AG04449 (cell line): ENCODE results near the gene TTC34.

Source experiments
- CTCF ChIA-PET: fragments of 350-600 bp; formaldehyde crosslinking; extraction: SDS; loops from one replicate; lab custom pipeline; 2021; ENCODE audit warnings: antibody characterized with exemption; lab: Yijun Ruan, JAX
- POLR2A ChIA-PET: fragments of 400-600, 350-600 bp; formaldehyde crosslinking; extraction: SDS; loops from one replicate; lab custom pipeline; 2020; ENCODE audit warnings: antibody characterized with exemption, inconsistent platforms; lab: Yijun Ruan, JAX
- DNase-seq: peaks from one replicate; pipeline ENCODE4 v3.0.0-alpha.2; 2010; ENCODE audit warnings: low read depth, low spot score
- H3K4me3 ChIP-seq: 2 replicates; pipeline ENCODE4 v1.5.1; 2011; ENCODE audit warnings: low read depth, mild to moderate bottlenecking, control low read depth, low read length
- CTCF ChIP-seq: IDR thresholded peaks from one replicate; pipeline ENCODE4 v1.5.1; 2011; ENCODE audit warnings: mild to moderate bottlenecking, moderate library complexity, low read length, control low read depth, inconsistent platforms; ENCODE audit not compliant: insufficient read depth; ENCODE audit errors: missing control alignments

Gene TTC34

GRCh38 chr1:2840036-2840809 lies 38.7 kb upstream of the TTC34 start:
- TF ChIP-seq CTCF = no peak
- DNase-seq = no peak
- H3K4me3 ChIP-seq = no peak overlapping the region

DNA sequence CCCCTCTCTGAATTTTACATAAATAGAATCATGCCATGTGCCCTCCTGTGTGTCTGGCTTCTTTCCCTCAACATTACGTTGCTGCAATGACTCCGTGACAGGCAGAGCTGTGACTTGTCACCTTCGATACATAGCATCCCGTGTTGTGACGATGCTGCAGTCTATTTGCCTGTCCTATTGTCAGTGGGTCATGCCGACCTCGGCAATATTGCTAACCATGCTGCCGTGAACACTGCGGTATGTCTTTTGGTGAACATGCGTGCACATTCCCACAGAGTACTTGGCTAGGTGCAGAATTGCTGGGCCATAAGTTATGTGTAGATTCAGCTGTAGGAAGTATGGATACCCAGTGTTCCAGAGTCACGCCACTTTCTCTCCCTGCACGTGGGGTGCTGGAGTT lies 36.3 kb upstream of the TTC34 start:
- DNase-seq = no peak
- no peak overlapping the region for H3K4me3 ChIP-seq
- TF ChIP-seq CTCF = no peak
- ChIA-PET CTCF (no interaction called here), POLR2A (no interaction called here)

More at GRCh38 chr1:2840036-2840809, 38.7 kb upstream of the TTC34 start:
- CTCF ChIA-PET = no interaction called here
- POLR2A ChIA-PET = no interaction called here

DNA sequence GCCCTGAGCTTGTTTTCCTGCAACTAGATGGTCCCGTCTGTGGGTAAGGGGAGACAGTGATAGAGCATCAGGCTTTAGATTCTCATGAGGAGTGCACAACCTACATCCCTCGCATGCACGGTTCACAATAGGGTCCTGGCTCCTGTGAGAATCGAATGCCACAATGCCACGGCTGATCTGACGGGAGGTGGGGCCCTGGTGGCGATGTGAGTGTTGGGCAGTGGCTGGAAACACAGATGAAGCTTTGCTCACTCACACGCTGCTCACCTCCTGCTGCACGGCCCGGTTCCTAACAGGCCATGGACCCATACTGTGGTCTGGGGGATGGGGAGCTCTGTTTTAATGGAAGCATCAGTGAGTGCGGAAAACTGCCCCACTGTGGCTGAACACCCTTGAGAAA lies 35.8 kb upstream of the TTC34 start:
- TF ChIP-seq CTCF = no peak
- POLR2A ChIA-PET = no interaction called here
- DNase-seq = no peak
- CTCF ChIA-PET = no interaction called here
- H3K4me3 ChIP-seq = no peak overlapping the region

DNA sequence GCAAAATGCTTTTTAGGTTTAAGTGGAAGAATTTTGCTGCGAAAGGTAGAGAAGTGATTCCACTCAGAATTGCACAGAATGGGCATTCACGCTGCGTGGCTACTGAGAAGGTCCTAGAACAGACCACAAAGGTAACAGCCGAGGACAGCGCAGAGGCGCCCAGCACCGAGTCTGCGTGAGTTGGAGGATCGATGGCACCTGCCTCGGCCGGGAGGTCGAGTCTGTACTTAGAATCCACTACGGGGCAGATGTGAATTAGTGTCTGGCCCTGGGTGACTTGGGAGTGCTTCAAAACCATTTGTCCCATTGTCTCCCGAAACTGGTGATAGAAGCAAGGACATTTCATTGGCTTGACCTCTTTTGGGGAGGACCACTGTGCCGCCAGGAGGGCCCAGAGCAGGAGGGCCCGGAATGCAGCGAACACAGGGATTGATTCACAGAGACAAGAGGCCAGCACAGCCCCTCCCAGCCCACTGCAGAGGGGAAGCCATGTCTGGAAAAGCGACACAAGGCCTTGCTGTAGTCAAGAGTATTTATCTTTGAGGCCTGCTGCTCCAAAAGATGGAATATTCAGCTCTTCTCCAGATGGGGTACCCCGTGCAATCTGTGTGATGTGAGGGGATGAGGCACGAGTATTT lies 35.0 kb upstream of the TTC34 start:
- no peak overlapping the region for H3K4me3 ChIP-seq

GRCh38 chr1:2835650-2836159 lies 34.2 kb upstream of the TTC34 start:
- DNase-seq = no peak
- no peak for TF ChIP-seq CTCF
- ChIA-PET CTCF (no interaction called here), POLR2A (no interaction called here)
- H3K4me3 ChIP-seq = no peak overlapping the region

More for the DNA sequence above, 35.0 kb upstream of the TTC34 start:
- ChIA-PET CTCF (no interaction called here), POLR2A (no interaction called here)
- no peak for TF ChIP-seq CTCF
- DNase-seq = no peak

DNA sequence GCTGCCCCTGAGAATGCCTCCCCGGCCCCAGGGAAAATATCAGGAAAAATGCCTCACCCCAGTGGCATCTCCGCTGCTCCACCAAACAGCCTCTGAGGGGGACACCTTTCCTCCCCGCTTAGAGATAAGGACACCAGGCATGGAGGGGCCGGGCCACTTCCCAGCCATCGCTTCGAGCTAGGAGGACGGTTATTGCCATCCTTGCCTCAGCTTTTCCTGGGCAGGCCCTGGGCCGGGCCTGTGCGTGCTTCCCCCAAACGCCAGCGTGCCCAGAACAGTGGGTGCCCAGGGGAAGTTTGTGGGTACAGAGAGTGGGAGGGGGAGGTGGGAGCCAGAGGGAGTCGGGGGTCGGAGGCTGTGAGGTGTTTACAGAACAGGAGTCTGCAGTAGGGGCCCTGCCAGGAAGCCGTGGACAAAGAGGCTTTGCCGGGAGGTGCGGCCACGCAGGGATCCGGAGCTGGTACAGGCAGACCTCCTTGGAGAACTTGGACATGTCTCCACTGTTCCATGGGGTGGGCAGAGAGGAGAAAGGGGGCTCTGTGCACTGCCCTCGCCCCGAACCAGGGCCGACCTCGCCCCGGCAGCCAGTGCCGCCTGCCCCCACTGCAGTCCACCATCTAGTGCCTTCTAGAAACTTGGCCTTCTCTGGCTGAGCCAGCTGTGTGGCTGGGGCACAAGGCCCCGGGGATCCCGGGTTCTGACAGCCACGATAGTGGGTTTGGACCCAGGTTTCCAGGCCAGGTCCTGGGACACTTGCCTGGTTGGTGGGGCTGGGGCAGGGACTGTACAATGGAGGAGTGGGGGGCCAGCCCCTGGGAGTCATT lies 33.5 kb upstream of the TTC34 start:
- ChIA-PET POLR2A (no interaction called here), CTCF (no interaction called here)
- no peak overlapping the region for H3K4me3 ChIP-seq
- DNase-seq = no peak
- no peak for TF ChIP-seq CTCF
